ENCODE results near the gene TRIM28.
"Not testable (repeated sequence)": the region's sequence is repeated elsewhere in the genome, so short reads cannot be mapped to it uniquely, and the experiment has no call there.

TRIM28 gene

GRCh38 chr19:58561373-58562121 lies 17.7 kb downstream of the TRIM28 start:
- no peak for DNase-seq (ENCODE audit: low spot score)

DNA sequence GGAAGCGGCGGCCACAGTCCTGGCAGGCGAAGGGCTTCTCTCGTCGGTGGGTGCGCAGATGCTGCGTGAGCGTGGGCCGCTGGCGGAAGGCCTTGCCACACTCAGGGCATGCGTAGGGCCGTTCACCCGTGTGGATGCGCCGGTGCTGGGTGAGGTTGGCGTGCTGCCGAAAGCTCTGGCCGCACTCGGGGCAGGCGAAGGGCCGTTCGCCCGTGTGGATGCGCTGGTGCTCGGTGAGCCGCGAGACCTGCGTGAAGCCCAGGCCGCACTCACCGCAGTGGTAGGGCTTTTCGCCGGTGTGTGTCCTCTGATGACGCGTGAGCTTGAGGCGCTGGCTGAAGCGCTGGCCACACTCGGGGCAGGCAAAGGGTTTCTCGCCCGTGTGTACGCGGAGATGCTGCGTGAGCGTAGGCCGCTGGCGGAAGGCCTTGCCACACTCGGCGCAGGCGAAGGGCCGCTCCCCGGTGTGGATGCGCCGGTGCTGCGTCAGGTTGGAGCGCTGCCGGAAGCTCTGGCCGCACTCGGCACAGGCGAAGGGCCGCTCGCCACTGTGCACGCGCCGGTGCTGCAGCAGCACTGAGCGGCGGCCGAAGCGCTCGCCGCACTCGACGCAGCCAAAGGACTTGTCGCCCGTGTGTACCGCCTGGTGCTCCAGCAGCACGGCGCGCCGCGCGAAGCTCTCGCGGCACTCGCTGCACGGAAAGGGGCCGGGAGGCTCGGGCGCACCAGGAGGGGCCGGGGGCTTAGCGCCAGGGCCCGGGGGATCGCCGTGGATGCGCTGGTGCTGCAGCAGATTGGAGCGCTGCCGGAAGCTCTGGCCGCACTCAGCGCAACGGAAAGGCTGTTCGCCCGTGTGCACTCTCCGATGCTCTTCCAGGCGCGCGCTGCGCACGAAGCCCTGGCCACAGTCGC lies 18.5 kb downstream of the TRIM28 start:
- no peak for DNase-seq (ENCODE audit: low spot score)

DNA sequence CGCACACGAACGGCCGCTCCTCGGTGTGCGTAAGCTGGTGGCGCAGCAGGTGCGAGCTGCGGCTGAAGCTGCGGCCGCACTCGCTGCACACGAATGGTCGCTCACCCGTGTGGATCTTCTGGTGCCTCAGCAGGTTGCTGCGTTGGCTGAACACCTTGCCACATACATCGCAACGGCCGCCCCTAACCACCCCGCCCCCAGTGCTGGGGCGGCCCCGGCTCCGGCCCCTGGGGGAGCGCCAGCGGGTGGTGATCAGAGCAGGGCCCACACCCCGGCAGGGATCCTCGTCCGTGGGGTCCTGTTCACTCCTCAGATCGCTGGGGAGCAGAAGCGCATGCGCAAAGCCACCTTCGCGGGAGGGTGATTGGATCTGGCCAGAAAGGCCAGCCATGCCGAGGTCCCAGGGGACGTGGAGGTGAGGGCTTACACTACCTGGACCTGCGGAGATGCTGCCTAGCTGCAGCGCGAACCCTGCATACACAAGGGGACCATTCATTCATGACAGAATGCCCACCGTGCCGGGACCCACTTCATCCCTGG lies 19.2 kb downstream of the TRIM28 start:
- no peak for DNase-seq (ENCODE audit: low spot score)

DNA sequence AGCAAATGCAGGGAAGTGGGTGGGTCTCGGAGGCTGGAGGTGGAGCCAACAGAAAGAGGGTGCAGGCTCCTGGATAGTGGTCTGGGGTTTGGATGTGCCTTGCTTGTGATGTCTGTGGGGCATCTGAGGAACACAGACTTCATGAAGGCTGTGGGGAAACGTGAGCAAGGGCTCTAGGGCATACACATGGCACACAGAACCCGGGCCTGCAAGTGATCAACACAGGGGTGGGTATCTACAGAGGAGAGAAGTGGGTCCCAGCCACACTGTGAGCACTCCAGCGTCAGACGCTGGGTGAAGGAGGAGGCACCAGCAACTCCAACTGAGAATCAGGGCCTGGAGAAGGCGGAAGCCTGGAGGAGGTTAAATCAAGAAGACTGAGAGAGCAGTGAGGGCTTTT lies 20.0 kb downstream of the TRIM28 start:
- DNase-seq (ENCODE audit: low spot score) = no peak

DNA sequence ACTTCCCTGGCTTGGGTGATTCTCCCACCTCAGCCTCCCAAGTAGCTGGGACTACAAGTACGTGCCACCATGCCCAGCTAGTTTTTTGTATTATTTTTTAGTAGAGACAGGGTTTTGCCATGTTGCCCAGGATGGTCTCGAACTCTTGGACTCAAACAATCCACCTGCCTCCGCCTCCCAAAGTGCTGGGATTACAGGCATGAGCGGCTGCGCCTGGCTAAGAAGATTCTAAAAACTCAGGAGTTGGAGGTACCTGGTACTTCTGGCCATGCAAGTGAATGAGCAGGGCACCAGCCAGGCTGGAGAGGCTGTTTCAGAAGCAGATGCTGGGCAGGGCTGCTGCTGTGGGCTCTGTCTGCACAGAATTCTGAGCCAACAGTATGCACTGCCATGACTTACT lies 23.1 kb downstream of the TRIM28 start:
- no peak for DNase-seq (ENCODE audit: low spot score)

GRCh38 chr19:58568453-58569130 lies 24.7 kb downstream of the TRIM28 start:
- no peak for DNase-seq (ENCODE audit: low spot score)

GRCh38 chr19:58569191-58569942 lies 25.5 kb downstream of the TRIM28 start:
- no peak for DNase-seq (ENCODE audit: low spot score)

- no peak for DNase-seq (ENCODE audit: low spot score)
Measured at GRCh38 chr19:58569943-58570670, 26.2 kb downstream of the TRIM28 start.

DNA sequence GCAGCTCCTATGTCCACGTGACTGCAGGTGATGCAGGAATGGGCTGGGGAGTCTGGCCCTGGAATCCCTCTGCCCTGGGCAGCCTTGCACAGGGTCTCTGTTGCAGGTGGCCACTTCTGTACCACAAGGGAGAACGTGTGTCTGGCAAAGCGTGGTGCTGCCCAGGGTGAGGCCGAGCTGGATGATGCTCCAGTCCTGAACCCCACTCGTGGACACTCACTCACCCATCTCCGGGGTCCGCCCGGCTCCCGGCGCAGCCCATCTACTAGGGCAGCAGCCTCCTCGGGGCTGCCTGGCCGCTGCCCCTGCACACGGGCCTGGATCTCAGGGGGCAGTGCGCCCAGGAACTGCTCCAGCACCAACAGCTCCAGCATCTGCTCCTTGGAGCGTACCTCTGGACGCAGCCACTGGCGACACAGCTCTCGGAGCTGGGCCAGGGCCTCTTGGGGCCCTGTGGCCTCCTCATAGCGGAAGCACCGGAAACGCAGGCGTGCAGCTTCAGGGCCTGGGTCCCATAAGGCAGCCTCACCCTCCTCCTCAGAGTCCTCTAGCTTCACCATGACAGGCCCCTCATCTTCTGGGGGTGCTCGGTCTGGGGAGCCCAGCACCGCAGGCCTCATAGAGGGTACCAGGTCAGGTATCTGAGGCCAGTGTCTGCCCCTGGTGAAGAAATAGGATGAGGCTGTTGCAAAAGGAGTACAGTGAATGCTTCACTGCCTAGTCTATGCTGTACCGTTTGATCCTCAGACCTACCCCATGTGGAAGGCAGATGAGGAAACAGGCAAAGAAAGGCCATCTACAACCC lies 27.1 kb downstream of the TRIM28 start:
- DNase-seq (ENCODE audit: low spot score) = no peak

DNA sequence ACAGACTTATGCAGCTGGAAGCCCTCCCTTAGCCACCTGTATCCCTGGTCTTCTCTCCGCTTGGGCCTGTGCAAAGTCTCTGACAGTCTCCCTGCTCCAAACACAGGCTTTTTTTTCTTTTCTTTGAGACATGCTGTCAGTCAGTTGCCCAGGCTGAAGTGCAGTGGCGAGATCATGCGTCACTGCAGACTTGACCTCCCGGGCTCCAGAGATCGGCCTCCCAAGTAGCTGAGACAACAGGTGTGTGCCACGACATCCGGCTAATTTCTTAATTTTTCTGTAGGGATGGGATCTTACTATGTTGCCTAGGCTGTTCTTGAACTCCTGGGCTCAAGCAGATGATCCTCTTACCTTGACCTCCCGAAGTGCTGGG lies 27.7 kb downstream of the TRIM28 start:
- no peak for DNase-seq (ENCODE audit: low spot score)

GRCh38 chr19:58572026-58572817 lies 28.4 kb downstream of the TRIM28 start:
- DNase-seq (ENCODE audit: low spot score) = no peak

- peak; percentile 99 for DNase-seq (ENCODE audit: low spot score)
Measured at GRCh38 chr19:58572818-58573657, 29.2 kb downstream of the TRIM28 start, which contains the start of gene MZF1. TSS of gene MZF1 (minus strand) at chr19:58573335. CDS start at chr19:58571389, 1,946 bp downstream.

DNA sequence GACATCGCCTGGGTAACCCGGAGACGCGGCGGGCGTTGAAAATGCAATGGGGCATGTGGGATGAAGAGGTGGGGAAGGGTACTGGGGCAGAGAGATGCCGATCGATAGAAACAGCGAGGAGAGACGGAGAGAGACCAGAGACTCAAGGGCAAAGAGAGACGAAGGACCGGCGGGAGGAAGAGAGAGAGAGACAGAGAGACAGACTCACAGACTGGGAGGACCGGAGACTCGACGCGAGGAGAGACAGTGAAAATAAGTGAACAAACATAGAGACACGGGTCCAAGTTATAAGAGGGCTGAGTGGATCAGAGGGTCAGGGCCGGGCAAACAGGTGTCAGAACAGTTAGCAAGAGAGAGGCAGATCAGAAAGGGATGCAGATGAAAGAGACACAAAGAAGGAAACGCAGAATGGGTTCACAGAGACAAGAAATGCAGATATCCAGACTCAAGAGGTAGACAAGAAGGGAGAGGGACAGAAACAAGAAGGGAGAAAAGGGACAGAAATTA lies 29.8 kb downstream of the TRIM28 start:
- no peak for DNase-seq (ENCODE audit: low spot score)

- DNase-seq (ENCODE audit: low spot score) = peak; percentile 88
Measured at GRCh38 chr19:58575183-58576041, 31.5 kb downstream of the TRIM28 start.

- not testable (repeated sequence) for DNase-seq (ENCODE audit: low spot score)
Measured at GRCh38 chr19:58577581-58577980, 33.7 kb downstream of the TRIM28 start.

- no peak for DNase-seq (ENCODE audit: low spot score)
Measured at GRCh38 chr19:58578012-58578925, 34.4 kb downstream of the TRIM28 start.

All from pons (tissue), 1 donor.